Measurements from ENCODE around the gene ACE2.

Gene ACE2

GRCh38 chrX:15574017-15574416 lies 26.7 kb downstream of the ACE2 start:
- DNase-seq (ENCODE audit: low read depth), result no peak

- no peak for DNase-seq (ENCODE audit: low read depth)
These were observed 30.6 kb downstream of the ACE2 start for GRCh38 chrX:15570145-15570544.

DNA sequence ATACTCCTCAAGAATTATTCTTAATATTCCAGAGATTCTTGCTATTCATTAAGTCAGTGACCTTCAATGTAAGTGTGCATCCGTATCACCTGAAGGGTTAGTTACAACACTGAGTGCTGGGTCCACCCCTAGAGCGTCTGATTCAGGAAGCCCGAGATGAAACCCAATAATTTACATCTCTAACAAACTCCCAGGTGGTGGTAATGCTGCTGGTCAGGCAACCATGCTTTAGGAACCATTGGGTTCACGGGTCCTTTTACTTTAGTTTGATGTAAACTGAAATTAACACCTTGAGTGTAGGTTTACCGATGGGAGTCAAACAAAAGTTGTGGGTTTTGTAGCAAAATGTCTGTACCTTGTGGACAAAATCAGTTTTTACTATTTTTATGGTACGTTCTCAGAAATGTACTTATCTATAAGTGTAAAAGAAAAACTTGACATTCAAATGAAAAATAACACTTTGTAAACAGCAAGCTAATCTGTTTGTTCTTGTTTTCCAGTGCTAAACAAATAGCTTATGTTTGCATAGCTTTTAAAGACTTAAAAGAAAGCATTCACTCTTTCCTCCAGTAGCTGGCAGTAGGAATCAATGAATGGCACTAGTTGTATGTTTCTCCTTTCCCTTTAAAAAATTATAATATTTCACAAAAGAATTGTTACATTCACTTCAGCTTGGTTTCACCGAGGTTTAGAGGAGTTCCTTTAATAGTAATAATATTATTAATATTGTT lies 32.7 kb downstream of the ACE2 start:
- DNase-seq (ENCODE audit: low read depth), result no peak

DNA sequence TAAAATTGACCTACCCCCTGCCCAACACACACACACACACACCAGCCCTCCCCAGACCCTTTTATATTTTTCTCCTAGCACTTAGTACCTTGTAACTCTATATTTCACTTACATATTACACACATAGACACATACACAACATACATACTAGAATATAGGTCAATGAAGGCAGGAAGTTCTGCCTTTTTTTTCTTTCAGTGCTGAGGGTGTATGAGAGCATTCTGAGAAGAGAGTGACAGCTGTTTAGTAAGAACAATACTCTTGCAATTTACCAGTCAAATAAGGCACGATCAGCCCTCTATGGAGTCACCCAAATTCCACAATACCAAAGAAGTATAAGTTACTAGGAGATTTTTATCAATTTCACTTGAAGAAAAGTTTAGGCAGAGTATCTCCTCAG lies 33.5 kb downstream of the ACE2 start:
- no peak for DNase-seq (ENCODE audit: low read depth)

- DNase-seq (ENCODE audit: low read depth), result no peak
These were observed 34.5 kb downstream of the ACE2 start for GRCh38 chrX:15566244-15566643.

- no peak for DNase-seq (ENCODE audit: low read depth)
These were observed 35.7 kb downstream of the ACE2 start for GRCh38 chrX:15564981-15565579.

DNA sequence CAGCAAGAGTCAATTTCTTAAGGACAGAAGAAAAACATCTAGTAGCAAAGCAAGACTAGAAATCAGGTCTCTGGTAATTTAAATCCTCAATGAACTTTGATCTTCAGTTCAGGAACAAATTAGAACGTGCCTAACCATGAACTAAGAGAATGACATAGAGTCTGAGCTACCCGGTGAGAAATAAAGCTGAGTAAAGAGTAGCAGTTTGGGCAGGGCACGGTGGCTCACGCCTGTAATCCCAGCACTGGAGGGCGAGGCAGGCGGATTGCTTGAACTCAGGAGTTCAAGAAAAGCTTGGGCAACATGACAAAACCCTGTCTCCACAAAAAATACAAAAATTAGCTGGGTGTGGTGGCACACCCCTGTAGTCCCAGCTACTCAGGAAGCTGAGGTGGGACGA lies 37.7 kb downstream of the ACE2 start:
- DNase-seq (ENCODE audit: low read depth), result no peak

DNA sequence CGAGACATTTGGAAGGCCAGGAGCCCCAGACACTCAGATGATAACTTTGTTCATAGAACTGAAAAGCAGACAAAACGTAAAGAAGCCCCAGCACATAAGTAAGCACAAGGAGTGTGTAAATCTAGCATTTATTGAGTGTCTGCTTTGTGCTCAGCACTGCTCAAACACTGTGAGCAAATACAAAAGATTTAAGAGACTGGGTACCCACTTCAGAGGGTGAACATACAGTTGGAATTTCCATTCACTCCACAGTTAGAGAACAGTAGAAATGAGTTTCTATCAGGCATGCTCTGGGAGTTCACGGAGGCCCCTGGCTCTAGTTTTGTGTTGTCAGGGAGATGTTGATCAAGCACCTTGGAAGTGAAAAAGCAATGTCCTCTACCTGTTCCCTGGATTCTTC lies 39.8 kb downstream of the ACE2 start:
- DNase-seq (ENCODE audit: low read depth), result no peak

DNA sequence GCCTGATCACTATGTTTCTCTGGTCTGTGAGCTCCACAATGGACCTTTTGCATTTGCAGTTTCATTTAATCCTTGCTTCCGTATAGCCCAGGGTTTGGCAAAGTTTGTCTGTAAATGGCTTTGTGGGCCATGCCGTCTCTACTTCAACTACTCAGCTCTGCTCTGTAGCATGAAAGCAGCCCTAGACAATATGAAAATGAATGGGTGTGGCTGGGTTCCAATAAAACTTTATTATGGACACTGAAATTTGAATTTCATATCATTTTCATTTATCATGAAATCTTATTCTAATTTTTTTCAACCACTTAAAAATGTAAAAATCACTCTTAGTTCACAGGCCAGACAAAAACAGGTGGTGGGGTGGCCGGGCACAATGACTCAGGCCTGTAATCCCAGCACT lies 41.5 kb downstream of the ACE2 start:
- DNase-seq (ENCODE audit: low read depth), result no peak

DNA sequence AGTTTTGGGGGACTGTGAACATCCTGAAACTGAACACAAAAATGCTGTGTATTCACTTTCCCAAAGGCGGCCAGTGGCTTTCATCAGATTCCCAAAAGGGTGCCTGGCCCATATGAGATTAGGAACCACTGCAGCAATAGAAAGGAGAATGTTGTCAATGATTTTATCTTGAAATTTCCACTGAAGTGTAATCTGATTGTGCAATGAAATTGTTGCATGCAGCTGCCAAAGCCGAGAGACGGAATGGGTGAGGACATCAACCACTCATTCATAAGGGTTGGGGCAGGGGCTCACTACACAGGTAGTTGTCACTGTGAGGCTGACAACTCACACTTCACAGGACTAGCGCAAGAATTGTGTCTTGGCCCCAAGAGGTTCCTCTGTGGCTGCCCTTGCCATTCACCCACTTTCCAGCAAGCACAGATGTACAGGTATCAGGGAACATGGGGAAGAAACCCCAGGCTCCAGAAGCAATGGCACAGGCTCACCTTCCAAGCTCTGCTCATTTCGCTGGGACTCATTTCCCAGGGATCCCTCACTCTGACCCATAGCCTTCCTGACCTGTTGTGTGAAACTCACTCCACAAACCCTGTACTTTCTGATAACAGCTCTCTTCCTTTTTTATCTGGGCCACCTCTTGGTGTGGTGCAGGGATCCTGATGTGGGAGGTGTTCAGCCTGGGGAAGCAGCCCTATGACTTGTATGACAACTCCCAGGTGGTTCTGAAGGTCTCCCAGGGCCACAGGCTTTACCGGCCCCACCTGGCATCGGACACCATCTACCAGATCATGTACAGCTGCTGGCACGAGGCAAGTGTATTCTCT lies 51.4 kb downstream of the ACE2 start:
- no peak for DNase-seq (ENCODE audit: low read depth)

DNA sequence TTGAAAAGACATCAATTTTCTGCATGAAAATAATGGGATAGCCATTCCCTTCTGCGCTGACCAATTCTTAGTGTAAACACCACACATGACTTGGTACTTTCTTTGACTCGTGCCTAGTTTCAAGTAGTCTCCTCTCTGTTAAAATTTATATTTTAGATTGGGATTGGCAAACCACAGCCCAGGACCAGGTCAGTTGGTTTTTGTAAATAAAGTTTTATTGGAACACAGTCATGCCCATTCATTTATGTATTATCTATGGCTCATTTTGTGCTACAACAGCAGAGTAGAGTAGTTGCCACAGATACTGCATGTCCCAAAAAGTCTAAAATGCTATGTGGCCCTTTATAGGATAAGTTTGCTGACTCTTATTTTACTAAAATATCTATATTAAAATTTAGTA lies 53.4 kb downstream of the ACE2 start:
- DNase-seq (ENCODE audit: low read depth), result no peak

GRCh38 chrX:15546745-15547144 lies 54.0 kb downstream of the ACE2 start:
- no peak for DNase-seq (ENCODE audit: low read depth)

- no peak for DNase-seq (ENCODE audit: low read depth)
These were observed 70.4 kb downstream of the ACE2 start for GRCh38 chrX:15530318-15530717.

DNA sequence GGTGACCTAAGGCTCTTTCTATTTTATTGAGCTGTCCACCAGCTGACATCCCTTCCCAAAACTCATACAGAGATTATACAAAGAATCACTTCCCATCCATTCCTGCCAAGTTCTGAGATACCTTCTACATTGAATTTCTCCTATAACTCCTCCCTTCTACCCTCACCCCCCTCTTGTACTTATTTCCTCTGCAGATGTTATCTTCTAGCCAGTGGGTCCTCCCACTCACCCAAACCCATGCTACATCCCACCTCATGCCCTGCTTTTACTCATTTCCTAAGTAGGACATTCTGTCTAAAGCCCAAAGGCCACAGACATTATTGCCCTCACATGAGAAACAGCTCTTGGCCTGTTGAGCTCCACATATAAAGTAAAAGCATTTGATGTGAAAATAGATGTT lies 71.6 kb downstream of the ACE2 start:
- no peak for DNase-seq (ENCODE audit: low read depth)

GRCh38 chrX:15525664-15526416 lies 74.9 kb downstream of the ACE2 start:
- DNase-seq (ENCODE audit: low read depth), result no peak

- DNase-seq (ENCODE audit: low read depth), result no peak
These were observed 76.3 kb downstream of the ACE2 start for GRCh38 chrX:15524417-15524816.

GRCh38 chrX:15523088-15523487 lies 77.7 kb downstream of the ACE2 start:
- DNase-seq (ENCODE audit: low read depth), result no peak

- DNase-seq (ENCODE audit: low read depth), result no peak
These were observed 78.3 kb downstream of the ACE2 start for GRCh38 chrX:15522464-15522863.

DNA sequence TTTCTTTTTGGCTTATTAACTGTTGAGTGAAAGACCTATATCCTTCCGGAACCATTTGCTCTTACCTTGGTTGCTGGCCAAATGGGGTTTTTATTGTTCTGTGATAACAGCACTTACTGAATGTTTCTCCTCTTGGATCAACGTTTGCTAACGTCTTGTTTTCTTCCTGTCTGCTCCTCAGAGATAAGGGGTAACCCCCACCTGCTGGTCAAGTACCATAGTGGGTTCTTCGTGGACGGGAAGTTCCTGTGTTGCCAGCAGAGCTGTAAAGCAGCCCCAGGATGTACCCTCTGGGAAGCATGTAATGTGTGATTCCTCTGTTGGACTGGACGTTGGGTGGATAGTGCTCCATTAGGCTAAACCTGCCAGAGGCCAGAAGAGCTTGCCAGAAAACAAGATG lies 84.8 kb downstream of the ACE2 start:
- DNase-seq (ENCODE audit: low read depth), result no peak

DNA sequence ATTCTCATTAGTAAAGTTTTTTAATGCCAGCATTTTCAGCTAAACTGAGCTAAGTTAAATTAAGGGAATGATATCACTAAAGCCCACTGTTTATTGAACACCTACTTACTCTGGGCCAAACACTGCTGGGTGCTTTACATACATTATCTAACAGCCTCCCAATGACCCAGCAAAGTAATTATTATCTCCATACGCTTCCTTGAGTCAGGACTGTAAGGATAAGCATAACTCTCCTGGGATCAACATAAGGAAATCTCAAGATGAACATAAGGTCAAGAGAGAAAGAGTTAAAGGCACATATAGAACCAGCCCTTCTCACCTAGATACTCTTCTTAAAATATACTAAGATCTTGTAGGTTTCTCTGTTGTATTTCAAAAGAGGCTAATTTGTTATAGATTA lies 86.5 kb downstream of the ACE2 start:
- no peak for DNase-seq (ENCODE audit: low read depth)

DNA sequence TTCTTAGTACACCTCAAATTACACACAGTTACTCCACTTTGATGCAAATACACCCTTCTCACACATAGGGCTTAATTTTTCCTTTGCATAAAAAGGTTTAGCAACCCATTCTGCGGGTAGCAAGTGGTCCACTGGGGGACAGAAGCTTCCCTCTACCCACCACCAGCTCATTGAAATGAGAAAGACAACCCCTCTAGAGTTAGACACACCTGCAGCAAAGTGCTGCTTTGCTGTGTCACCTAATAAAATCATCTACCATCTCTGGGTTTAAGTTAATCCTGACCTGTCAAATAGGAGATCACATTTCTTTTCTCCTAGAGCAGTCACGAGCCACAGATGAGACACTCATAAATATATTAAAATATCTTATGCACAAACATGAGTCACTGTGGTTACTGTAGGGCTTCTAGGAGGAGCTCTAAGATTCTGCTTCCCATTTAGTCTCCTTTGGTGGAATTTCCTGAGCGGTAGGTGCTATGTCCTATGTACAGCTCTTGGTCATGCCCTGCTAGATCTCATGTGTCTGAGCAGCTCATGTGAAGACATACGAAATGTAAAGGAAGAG lies 88.3 kb downstream of the ACE2 start:
- no peak for DNase-seq (ENCODE audit: low read depth)

- DNase-seq (ENCODE audit: low read depth), result no peak
These were observed 89.2 kb downstream of the ACE2 start for GRCh38 chrX:15511563-15511962.

All from stimulated activated CD8-positive, alpha-beta memory T cell treated with anti-CD3 and anti-CD28 coated beads, Interleukin-15, amount 100 ng/mL, for 24 hours (primary cell).